OCI-LY7 (cell line): ENCODE data around the gene ACVRL1.

Experiments
- EZH2phosphoT487 ChIP-seq: fragments of 200-600 bp; sonication (generic); IDR thresholded peaks from 2 replicates; pipeline ENCODE4 v1.6.1; 2018; ENCODE audit warnings: low read depth, borderline replicate concordance, mild to moderate bottlenecking, mixed run types, antibody characterized with exemption, low read length, moderate library complexity, mixed read lengths
- TF ChIP-seq, protein P1 (sequence below): fragments of 200-600 bp; sonication (generic); conservative IDR thresholded peaks from 2 replicates; pipeline ENCODE4 v1.5.1; 2014; ENCODE audit warnings: mild to moderate bottlenecking, antibody characterized with exemption, low read length, moderate library complexity, mixed read lengths

- TF ChIP-seq, protein P1, sequence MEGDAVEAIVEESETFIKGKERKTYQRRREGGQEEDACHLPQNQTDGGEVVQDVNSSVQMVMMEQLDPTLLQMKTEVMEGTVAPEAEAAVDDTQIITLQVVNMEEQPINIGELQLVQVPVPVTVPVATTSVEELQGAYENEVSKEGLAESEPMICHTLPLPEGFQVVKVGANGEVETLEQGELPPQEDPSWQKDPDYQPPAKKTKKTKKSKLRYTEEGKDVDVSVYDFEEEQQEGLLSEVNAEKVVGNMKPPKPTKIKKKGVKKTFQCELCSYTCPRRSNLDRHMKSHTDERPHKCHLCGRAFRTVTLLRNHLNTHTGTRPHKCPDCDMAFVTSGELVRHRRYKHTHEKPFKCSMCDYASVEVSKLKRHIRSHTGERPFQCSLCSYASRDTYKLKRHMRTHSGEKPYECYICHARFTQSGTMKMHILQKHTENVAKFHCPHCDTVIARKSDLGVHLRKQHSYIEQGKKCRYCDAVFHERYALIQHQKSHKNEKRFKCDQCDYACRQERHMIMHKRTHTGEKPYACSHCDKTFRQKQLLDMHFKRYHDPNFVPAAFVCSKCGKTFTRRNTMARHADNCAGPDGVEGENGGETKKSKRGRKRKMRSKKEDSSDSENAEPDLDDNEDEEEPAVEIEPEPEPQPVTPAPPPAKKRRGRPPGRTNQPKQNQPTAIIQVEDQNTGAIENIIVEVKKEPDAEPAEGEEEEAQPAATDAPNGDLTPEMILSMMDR, result no peak
- no peak for TF ChIP-seq EZH2phosphoT487
Measured at GRCh38 chr12:51943346-51943745, 36.0 kb downstream of the ACVRL1 start.
